WTC11 (cell line): ENCODE measurements around the gene TMEM252. TPM values are rescaled to one million over a fixed set of nuclear protein-coding genes. Genes with fewer than 3 reads are reported as not detected.

Source experiments
- ATAC-seq: fragments of 200-7000 bp; cut with Tn5 transposase; 2 replicates; pipeline ENCODE4 v1.10.0; 2021; ENCODE audit warnings: mild to moderate bottlenecking, moderate library complexity
- CTCF ChIA-PET: fragments of 300-600 bp; sonication (Branson Sonifier 250); formaldehyde crosslinking; loops from one replicate; lab custom pipeline; 2021; ENCODE audit warnings: antibody characterized with exemption; lab: Charles Lee
- POLR2A ChIA-PET: fragments of 350-600 bp; sonication (Branson Sonifier 250); formaldehyde crosslinking; loops from one replicate; lab custom pipeline; 2021; ENCODE audit warnings: antibody characterized with exemption; lab: Charles Lee
- DNase-seq: peaks from one replicate; pipeline ENCODE4 v3.0.0; 2021; ENCODE audit warnings: low spot score
- H3K27ac Mint-ChIP-seq: 2 replicates; pipeline ENCODE4 v1.8.0; 2021; ENCODE audit warnings: mixed read lengths
- H3K27me3 Mint-ChIP-seq: 2 replicates; pipeline ENCODE4 v1.8.0; 2021; ENCODE audit warnings: low read depth, mild to moderate bottlenecking, moderate library complexity, mixed read lengths
- H3K36me3 Mint-ChIP-seq: 2 replicates; pipeline ENCODE4 v1.8.0; 2021; ENCODE audit warnings: mixed read lengths
- H3K4me1 Mint-ChIP-seq: 2 replicates; pipeline ENCODE4 v1.8.0; 2022; ENCODE audit warnings: mixed read lengths
- H3K4me3 Mint-ChIP-seq: 2 replicates; pipeline ENCODE4 v1.8.0; 2021; ENCODE audit warnings: mild to moderate bottlenecking, moderate library complexity, mixed read lengths
- H3K9me3 Mint-ChIP-seq: 2 replicates; pipeline ENCODE4 v1.8.0; 2021; ENCODE audit warnings: mixed read lengths
- ATF1 ChIP-seq: sonication (generic); formaldehyde crosslinking; IDR thresholded peaks from 2 replicates; pipeline ENCODE4 v1.8.1; 2023; ENCODE audit warnings: mild to moderate bottlenecking, moderate library complexity, missing genetic modification reagents
- CDX4 ChIP-seq: fragments of 250-450 bp; sonication (Bioruptor Pico); IDR thresholded peaks from 2 replicates; pipeline ENCODE4 v1.9.0; 2021; ENCODE audit warnings: moderate library complexity, mild to moderate bottlenecking, inconsistent platforms, borderline replicate concordance
- CTCF ChIP-seq: fragments of 200-600 bp; IDR thresholded peaks from 2 replicates; pipeline ENCODE4 v1.8.0; 2022; ENCODE audit warnings: antibody characterized with exemption
- EMX1 ChIP-seq: fragments of 250-450 bp; sonication (Bioruptor Pico); IDR thresholded peaks from 2 replicates; pipeline ENCODE4 v1.8.0; 2021; ENCODE audit warnings: mild to moderate bottlenecking
- FOXK1 ChIP-seq: sonication (generic); formaldehyde crosslinking; IDR thresholded peaks from 2 replicates; pipeline ENCODE4 v1.8.0; 2022; ENCODE audit warnings: mild to moderate bottlenecking, moderate library complexity, missing genetic modification reagents
- FOXP1 ChIP-seq: sonication (generic); formaldehyde crosslinking; IDR thresholded peaks from 2 replicates; pipeline ENCODE4 v1.8.0; 2022; ENCODE audit warnings: missing genetic modification reagents, mild to moderate bottlenecking, moderate library complexity, borderline replicate concordance
- GRHL2 ChIP-seq: fragments of 250-450 bp; sonication (Bioruptor Pico); IDR thresholded peaks from 2 replicates; pipeline ENCODE4 v1.8.0; 2022; ENCODE audit warnings: mild to moderate bottlenecking, moderate library complexity; ENCODE audit not compliant: insufficient replicate concordance, severe bottlenecking
- HMGA2 ChIP-seq: fragments of 250-450 bp; sonication (Bioruptor Pico); IDR thresholded peaks from 2 replicates; pipeline ENCODE4 v1.4.0; 2021; ENCODE audit warnings: mild to moderate bottlenecking, moderate library complexity
- JAZF1 ChIP-seq: fragments of 250-450 bp; sonication (Bioruptor Pico); IDR thresholded peaks from 2 replicates; pipeline ENCODE4 v1.9.0; 2021; ENCODE audit warnings: moderate library complexity, mild to moderate bottlenecking, inconsistent platforms
- JUN ChIP-seq: sonication (generic); formaldehyde crosslinking; IDR thresholded peaks from 2 replicates; pipeline ENCODE4 v1.8.0; 2023; ENCODE audit warnings: mild to moderate bottlenecking, missing genetic modification reagents
- NFYB ChIP-seq: sonication (generic); formaldehyde crosslinking; conservative IDR thresholded peaks from 2 replicates; pipeline ENCODE4 v1.8.0; 2022; ENCODE audit warnings: low read depth, missing genetic modification reagents
- TCF7 ChIP-seq: sonication (generic); formaldehyde crosslinking; IDR thresholded peaks from 2 replicates; pipeline ENCODE4 v1.8.0; 2022; ENCODE audit warnings: mild to moderate bottlenecking, low read depth, missing genetic modification reagents, moderate library complexity
- TP53 ChIP-seq: sonication (generic); formaldehyde crosslinking; IDR thresholded peaks from 2 replicates; pipeline ENCODE4 v1.8.1; 2023; ENCODE audit warnings: mild to moderate bottlenecking, missing genetic modification reagents
- ZNF232 ChIP-seq: sonication (generic); formaldehyde crosslinking; IDR thresholded peaks from 2 replicates; pipeline ENCODE4 v1.8.0; 2022; ENCODE audit warnings: mild to moderate bottlenecking, missing genetic modification reagents
- ZNF396 ChIP-seq: fragments of 250-450 bp; sonication (Bioruptor Pico); IDR thresholded peaks from 2 replicates; pipeline ENCODE4 v1.8.0; 2021; ENCODE audit warnings: mild to moderate bottlenecking, moderate library complexity, borderline replicate concordance
- ZSCAN18 ChIP-seq: fragments of 250-450 bp; sonication (Bioruptor Pico); IDR thresholded peaks from 2 replicates; pipeline ENCODE4 v2.1.2; 2022; ENCODE audit warnings: mild to moderate bottlenecking, moderate library complexity
- total RNA-seq: library from RNA; stranded (reverse); gene quantifications from 3 replicates; pipeline ENCODE4 v1.2.3, GENCODE V29; 2021
- TF ChIP-seq, protein P1 (sequence below): sonication (generic); formaldehyde crosslinking; conservative IDR thresholded peaks from 2 replicates; pipeline ENCODE4 v1.8.1; 2022; ENCODE audit warnings: mild to moderate bottlenecking, missing genetic modification reagents
- TF ChIP-seq, protein P2 (sequence below): sonication (generic); formaldehyde crosslinking; IDR thresholded peaks from 2 replicates; pipeline ENCODE4 v1.8.0; 2022; ENCODE audit warnings: mild to moderate bottlenecking, missing genetic modification reagents
- TF ChIP-seq, protein P3 (sequence below): sonication (generic); formaldehyde crosslinking; IDR thresholded peaks from 2 replicates; pipeline ENCODE4 v1.8.0; 2022; ENCODE audit warnings: mild to moderate bottlenecking, missing genetic modification reagents

TMEM252 gene
- total RNA-seq, 1 experiment from 2014 or later = not detected

GRCh38 chr9:68581696-68582095 is 41.0 kb upstream of the TMEM252 start:
- Mint-ChIP-seq H3K27me3 (peaks cover 4% of the 10 kb centered on the region), H3K36me3 (no peaks in the 10 kb centered on the region), H3K27ac (no peak overlapping the region), H3K4me1 (peaks cover 8% of the 10 kb centered on the region), H3K9me3 (peaks cover 6% of the 10 kb centered on the region), H3K4me3 (no peak overlapping the region)
- ChIA-PET CTCF (interaction anchor here (0.9 to 3.2 kb wide), 2 partner anchors 8 to 13 kb away, joined by 3 to 9 read pairs; no protein-coding TSS in a partner anchor), POLR2A (no interaction called here)
- DNase-seq = no peak
- no peak for ATAC-seq
- TF ChIP-seq, protein P1, sequence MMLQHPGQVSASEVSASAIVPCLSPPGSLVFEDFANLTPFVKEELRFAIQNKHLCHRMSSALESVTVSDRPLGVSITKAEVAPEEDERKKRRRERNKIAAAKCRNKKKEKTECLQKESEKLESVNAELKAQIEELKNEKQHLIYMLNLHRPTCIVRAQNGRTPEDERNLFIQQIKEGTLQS (CRISPR knock-in tag) = no peak
- TF ChIP-seq CTCF (no peak), GRHL2 (no peak), FOXP1 (CRISPR knock-in tag) (no peak), HMGA2 (CRISPR knock-in tag) (no peak), NFYB (no peak), EMX1 (CRISPR knock-in tag) (no peak), FOXK1 (CRISPR knock-in tag) (no peak), CDX4 (CRISPR knock-in tag) (no peak), TP53 (CRISPR knock-in tag) (no peak), ZNF396 (CRISPR knock-in tag) (no peak), JAZF1 (CRISPR knock-in tag) (no peak), JUN (CRISPR knock-in tag) (no peak), ZSCAN18 (no peak), ZNF232 (no peak), ATF1 (CRISPR knock-in tag) (no peak)
- TF ChIP-seq, protein P2, sequence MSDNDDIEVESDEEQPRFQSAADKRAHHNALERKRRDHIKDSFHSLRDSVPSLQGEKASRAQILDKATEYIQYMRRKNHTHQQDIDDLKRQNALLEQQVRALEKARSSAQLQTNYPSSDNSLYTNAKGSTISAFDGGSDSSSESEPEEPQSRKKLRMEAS (CRISPR knock-in tag) = no peak
- TF ChIP-seq, protein P3, sequence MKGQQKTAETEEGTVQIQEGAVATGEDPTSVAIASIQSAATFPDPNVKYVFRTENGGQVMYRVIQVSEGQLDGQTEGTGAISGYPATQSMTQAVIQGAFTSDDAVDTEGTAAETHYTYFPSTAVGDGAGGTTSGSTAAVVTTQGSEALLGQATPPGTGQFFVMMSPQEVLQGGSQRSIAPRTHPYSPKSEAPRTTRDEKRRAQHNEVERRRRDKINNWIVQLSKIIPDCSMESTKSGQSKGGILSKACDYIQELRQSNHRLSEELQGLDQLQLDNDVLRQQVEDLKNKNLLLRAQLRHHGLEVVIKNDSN (CRISPR knock-in tag) = no peak

DNA sequence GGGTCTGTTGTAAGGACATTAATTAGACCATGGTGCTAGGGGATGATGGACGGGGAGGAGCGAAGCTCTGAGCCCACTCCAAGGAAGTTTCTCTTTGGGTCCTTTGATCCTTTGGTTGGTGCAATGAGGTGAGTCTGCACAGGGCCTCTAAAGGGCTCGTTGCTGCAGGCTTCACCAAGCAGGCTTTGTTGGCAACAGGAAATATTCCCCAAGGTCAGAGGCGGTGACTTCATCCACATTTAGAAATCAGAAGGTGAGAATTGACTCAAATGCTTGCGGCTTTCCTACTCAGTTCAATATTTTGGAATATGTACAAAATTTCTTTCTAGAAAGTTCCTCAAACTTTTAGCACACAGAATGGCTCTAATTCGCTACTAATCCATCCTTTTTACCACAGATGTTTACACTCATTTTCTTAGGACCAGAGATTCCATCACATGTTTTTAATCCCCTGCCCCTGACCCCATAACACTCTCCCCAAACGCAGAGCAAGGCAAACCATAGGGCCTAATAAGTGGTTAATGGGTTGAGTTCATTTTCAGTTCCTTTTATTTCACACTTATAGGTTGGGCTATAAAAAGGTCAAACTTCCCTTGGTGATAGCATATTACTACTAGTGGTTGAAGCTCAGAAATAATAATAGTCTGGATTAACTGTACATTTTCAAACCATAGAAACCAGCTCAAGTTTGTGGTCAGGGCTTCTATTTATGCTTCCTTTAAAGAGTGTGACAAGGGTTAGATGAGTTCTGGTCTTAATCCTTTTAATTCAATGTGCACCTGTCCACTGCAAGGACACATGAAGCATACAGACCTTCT is 37.3 kb upstream of the TMEM252 start:
- H3K9me3 Mint-ChIP-seq = peaks cover 6% of the 10 kb centered on the region
- no peak for DNase-seq
- H3K27me3 Mint-ChIP-seq = peaks cover 4% of the 10 kb centered on the region; the same call in 1 of the 2 replicates
- CTCF ChIA-PET = interaction anchor here (1.2 kb wide), 1 partner anchor 9 kb away, joined by 7 read pairs; no protein-coding TSS in a partner anchor
- no peaks in the 10 kb centered on the region for H3K36me3 Mint-ChIP-seq
- no peak for TF ChIP-seq ZNF396 (CRISPR knock-in tag)
- TF ChIP-seq TCF7 = no peak
- no peak for TF ChIP-seq ATF1 (CRISPR knock-in tag)
- no peak for TF ChIP-seq FOXK1 (CRISPR knock-in tag)
- TF ChIP-seq, all 79 proteins: peak for 0
- no peak overlapping the region for H3K4me3 Mint-ChIP-seq
- POLR2A ChIA-PET = no interaction called here
- no peak overlapping the region for H3K27ac Mint-ChIP-seq
- no peak for ATAC-seq
- H3K4me1 Mint-ChIP-seq = no peaks in the 10 kb centered on the region; the same call in 1 of the 2 replicates
